SJSA1 (cell line): ENCODE results near the gene CAST. TPM values are rescaled to one million over a fixed set of nuclear protein-coding genes. Genes with fewer than 3 reads are reported as not detected.
"Not testable (repeated sequence)": the region's sequence is repeated elsewhere in the genome, so short reads cannot be mapped to it uniquely, and the experiment has no call there.

Experiments used
- DNase-seq, 2 experiments: peaks; one replicate each; pipeline ENCODE4 v3.0.0-alpha.2; 2015 to 2020; ENCODE audit warnings: low spot score in 2 of 2, low read depth in 1 of 2
- H3K27ac ChIP-seq: fragments of 250-450 bp; sonication (Bioruptor Pico); 2 replicates; pipeline ENCODE4 v1.5.1; 2020; ENCODE audit warnings: mild to moderate bottlenecking, moderate library complexity
- H3K27me3 ChIP-seq: fragments of 250-450 bp; sonication (Bioruptor Pico); replicated peaks from 2 replicates; pipeline ENCODE4 v1.5.1; 2020; ENCODE audit warnings: mild to moderate bottlenecking, moderate library complexity
- H3K36me3 ChIP-seq: fragments of 250-450 bp; sonication (Bioruptor Pico); 2 replicates; pipeline ENCODE4 v1.5.1; 2020; ENCODE audit warnings: mild to moderate bottlenecking
- H3K4me1 ChIP-seq: fragments of 250-450 bp; sonication (Bioruptor Pico); replicated peaks from 2 replicates; pipeline ENCODE4 v1.6.1; 2021; ENCODE audit warnings: mild to moderate bottlenecking
- H3K4me3 ChIP-seq: fragments of 250-450 bp; sonication (Bioruptor Pico); 2 replicates; pipeline ENCODE4 v1.5.1; 2020; ENCODE audit warnings: mild to moderate bottlenecking
- H3K9me3 ChIP-seq: fragments of 250-450 bp; sonication (Bioruptor Pico); replicated peaks from 2 replicates; pipeline ENCODE4 v1.5.1; 2020; ENCODE audit warnings: mild to moderate bottlenecking
- total RNA-seq: library from RNA; depleted of rRNA; stranded (reverse); fragments of >200 nt; shearing (Covaris generic); gene quantifications from 2 replicates; pipeline ENCODE4 v1.2.3, GENCODE V29; 2014

The CAST gene
- total RNA-seq, 1 experiment from 2014 or later: 234 TPM

DNA sequence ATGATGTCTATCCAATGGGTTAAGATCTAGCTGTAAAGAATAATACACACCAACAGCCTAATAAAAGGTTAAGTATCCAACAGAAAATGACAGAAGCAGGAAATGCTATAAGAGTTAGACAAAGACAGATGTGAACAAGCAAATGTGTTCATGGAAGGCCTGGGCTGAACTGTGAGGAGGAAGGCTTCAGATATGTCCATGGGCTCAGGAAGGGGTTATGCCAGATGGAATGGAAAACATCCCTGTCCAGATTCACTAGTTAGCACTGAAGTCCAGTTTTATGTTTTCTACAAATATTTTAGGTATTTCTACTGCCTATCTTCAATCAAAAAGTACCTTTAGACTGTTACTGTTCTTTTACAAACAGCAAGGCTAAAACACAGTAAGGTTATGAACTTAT is 118.5 kb downstream of the CAST start:
- Histone ChIP-seq H3K27ac (peak overlapping the region; percentile 11), H3K27me3 (no peaks in the 10 kb centered on the region), H3K4me3 (no peak overlapping the region), H3K9me3 (no peaks in the 10 kb centered on the region), H3K36me3 (peaks cover 71% of the 10 kb centered on the region), H3K4me1 (peaks cover 12% of the 10 kb centered on the region)
- no peak for DNase-seq

DNA sequence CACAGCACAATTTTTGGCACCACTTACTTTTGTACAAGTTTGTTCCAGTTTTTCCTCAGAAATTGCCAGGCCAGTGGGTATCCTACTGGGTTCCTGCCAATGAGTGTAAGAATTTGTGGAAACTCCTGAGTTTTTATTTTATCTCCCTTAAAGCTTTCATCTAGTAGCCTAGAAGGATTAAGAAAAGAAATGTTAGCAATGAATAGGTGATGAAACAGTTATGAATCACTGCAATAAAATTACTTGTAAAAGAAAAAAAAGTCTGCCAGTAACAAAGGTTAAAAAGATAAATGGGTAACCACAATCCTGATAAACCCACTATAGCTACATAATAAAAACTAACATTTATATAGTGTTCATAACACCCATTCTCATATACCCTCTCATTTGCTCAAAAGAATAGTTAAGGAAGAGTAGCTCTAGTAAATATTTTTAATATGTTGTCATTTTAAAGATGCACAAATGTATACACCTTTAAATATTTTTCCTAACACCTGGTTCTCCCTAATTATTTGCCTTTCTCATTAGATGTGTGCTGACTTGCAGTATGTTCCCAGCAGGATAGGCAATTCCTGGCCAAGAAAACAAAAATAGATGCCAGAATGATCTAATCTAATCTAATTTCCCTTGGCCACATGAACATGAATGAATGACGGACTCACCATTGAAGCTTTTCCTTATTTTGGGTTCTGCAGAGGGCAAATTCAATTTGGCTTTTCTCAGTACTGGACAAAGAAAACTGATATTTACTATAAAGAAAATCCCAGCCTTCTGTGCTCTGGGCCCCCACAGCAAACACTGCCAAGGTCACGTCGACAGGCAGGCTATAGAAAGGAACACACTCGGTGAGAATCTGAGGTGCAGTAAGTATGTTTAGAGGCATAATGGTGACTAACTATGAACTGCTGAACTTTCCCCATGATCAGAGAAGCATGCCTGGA is 119.1 kb downstream of the CAST start:
- Histone ChIP-seq H3K4me3 (no peak overlapping the region), H3K27ac (peak overlapping the region; percentile 11), H3K27me3 (no peaks in the 10 kb centered on the region), H3K36me3 (peaks cover 71% of the 10 kb centered on the region), H3K9me3 (no peaks in the 10 kb centered on the region), H3K4me1 (peaks cover 12% of the 10 kb centered on the region)
- DNase-seq: peak in 1 of 2 experiments; percentile 37

DNA sequence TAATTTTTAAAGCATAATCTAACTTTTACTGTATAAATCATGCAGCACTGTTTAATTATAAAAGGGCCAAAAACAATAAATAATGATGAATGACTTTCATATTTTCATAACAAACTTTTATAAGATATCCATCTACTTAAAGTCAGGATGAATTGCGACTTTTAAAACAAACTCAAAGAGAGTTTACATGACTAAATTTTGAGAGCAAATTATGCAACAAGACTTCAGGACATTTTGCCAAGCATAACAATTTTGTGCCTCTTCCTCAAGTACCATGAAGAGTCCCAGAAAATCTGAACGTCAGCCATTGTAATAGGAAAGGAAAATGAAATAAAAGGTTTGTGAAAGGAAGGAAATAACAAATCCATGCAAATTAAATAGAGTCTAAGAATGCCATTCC is 121.2 kb downstream of the CAST start:
- Histone ChIP-seq H3K27ac (no peak overlapping the region), H3K4me3 (no peak overlapping the region), H3K36me3 (peaks cover 59% of the 10 kb centered on the region), H3K27me3 (no peaks in the 10 kb centered on the region), H3K9me3 (no peaks in the 10 kb centered on the region), H3K4me1 (peaks cover 12% of the 10 kb centered on the region)
- no peak for DNase-seq

DNA sequence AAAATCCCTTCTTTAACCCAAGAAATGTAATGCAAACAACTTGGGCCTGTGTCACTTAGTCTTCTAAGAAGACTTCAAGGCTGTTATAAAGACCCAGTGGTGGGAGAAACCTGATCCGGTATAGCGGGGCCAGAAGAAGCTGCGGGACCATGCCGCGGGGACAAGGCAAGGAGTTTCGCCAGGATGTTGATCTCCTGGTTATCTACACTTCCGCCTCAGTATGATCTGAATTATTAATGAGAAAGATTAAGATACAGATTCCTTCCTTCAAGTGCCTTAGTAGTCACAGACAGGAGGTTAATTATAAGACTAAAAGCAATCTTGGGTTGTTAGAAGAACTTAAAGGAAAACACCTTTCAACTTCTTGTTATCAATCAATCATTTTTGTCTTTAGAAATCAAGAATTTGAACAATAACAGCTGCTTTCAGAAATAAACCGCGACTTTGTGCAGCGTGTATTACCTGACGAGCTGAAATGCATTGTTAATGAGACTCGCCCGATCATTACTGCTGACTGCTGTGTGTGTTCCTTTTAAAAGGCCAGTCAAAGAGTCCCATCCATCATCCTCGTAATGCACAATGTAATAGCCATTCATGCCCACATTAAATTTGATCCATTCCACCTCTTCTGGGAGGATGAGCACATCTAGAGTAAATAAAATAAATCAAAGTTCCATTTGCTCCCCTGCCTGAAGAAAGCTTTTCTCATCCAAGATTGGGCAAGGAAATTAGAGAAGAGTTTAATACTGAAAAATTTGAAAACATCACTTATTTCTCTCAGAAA is 123.3 kb downstream of the CAST start:
- H3K27me3 ChIP-seq: no peaks in the 10 kb centered on the region
- H3K4me1 ChIP-seq: peaks cover 10% of the 10 kb centered on the region
- peaks cover 56% of the 10 kb centered on the region for H3K36me3 ChIP-seq
- DNase-seq: no peak
- no peak overlapping the region for H3K4me3 ChIP-seq
- no peaks in the 10 kb centered on the region for H3K9me3 ChIP-seq
- no peak overlapping the region for H3K27ac ChIP-seq

DNA sequence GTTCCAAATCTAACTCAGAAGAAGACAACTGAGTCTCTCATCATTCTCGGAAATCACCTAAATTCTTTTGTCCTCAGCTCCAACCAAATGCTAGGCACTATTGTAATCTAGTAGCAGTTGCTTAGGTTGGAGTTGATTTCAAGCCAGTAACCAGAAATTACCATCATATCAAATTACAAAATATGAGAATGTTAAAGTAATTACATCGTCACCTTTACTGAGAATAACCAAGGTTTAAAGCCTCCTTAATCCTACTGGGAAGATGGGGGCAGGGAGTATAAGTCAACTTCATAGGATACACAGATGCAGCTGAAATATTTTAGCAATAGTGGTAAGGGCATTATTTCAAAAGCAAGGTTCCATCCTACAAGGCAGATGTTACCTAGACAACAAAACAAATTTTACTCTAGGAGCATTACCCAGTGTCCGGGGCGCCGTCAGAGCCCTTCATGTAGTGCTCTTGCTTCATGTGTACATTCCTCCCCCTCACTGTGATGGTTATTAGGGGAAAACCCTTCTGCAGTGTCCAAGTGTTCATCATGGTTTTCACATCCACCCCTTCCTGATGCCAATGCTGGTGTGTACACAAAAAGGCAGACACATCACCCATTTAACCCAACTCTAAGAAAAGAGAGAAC is 126.1 kb downstream of the CAST start:
- no peak for DNase-seq
- Histone ChIP-seq H3K9me3 (no peaks in the 10 kb centered on the region), H3K27ac (no peak overlapping the region), H3K4me1 (peaks cover 13% of the 10 kb centered on the region), H3K4me3 (no peak overlapping the region), H3K27me3 (no peaks in the 10 kb centered on the region), H3K36me3 (peaks cover 54% of the 10 kb centered on the region)

DNA sequence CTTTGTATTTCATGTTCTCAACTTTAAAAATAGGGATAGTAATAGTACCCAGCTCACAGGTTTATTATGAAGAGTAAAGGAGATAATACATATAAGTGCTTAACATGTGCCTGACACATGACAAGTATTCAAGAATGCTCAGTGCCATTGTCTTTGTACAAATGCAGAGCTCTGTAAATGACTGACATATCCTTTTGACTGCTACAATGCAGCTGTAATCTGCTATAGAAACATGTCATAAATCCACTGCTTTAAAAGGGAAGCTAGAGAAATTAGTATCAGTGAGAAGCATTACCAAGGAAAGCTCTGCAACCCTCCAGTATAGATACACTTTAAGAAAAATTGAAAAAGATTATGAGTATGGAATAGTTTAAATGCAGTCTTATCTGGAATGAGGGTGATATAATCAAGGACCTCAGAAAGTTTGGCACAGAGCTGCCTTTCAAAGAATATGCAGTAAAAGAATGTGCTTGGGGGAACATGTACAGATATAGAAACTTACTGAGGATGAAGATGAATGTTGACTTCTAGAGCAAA is 127.7 kb downstream of the CAST start:
- no peaks in the 10 kb centered on the region for H3K9me3 ChIP-seq
- no peaks in the 10 kb centered on the region for H3K27me3 ChIP-seq
- no peak for DNase-seq
- peaks cover 13% of the 10 kb centered on the region for H3K4me1 ChIP-seq
- H3K36me3 ChIP-seq: peaks cover 60% of the 10 kb centered on the region
- no peak overlapping the region for H3K27ac ChIP-seq
- no peak overlapping the region for H3K4me3 ChIP-seq

DNA sequence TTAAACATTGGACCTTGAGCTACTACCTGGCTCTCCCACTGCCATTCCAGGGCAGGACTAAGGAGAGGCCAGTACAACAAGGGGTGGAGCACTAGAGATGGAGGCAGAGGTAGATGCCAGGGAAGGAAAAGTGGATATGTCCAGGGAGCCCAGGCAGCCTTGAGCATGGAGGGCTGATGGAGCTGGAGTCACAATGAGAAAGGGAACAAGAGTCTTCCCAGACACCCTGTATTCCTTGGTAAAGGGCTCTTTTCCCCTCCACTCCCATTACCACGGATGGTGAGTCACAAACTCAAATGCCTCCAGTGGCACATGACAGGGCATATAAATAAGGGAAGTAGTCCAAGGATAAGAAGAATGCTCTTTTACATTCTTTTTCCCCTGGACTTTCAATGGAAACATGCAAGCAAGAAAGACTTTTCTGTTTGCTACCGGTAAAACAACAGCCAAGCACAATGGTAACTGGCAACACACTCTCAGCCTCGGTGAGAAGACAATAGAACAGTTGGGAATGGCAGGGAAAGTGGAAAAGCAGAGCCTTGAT is 128.9 kb downstream of the CAST start:
- Histone ChIP-seq H3K36me3 (peaks cover 60% of the 10 kb centered on the region), H3K4me1 (peaks cover 13% of the 10 kb centered on the region), H3K27me3 (no peaks in the 10 kb centered on the region), H3K4me3 (no peak overlapping the region), H3K27ac (peak overlapping the region; percentile 70), H3K9me3 (no peaks in the 10 kb centered on the region)
- peak; percentile 57 to 69 for DNase-seq

DNA sequence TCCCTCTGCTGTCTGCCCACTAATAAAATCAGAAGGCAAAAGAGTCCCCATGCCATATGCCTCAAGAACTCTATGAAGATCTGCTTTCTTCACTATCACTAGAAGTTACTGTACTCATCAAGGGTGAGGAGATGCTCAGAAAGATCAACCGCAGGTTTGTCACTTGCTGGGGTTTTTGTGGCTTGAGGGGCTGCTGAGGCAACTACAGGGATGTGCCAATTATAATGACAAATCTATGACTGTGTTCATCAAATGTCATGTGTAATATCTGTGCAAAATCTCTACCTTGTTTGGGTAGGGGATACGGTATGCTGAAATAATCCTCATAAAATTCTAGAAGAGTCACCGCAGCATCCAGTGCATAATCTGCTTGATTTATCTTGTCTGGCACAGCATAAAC is 132.6 kb downstream of the CAST start:
- H3K27ac ChIP-seq: no peak overlapping the region
- no peak overlapping the region for H3K4me3 ChIP-seq

DNA sequence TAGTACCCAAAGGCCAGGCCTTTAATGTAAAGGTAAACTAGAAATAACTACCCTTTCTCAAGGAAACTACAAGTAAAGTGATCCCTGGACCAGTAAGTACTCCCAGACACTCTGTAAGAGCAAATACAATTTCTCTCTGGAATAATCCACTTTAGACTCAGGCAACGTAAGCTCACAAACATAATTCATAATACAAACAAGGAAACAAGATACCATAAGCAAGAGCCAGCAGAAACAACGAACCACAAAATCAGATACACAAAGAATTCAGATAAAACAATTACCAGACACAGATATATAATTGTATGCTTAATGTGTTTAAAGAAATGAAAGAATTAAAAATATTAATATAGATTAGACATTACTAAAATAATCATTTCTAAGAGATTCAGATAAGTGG is 133.4 kb downstream of the CAST start:
- no peaks in the 10 kb centered on the region for H3K9me3 ChIP-seq
- H3K36me3 ChIP-seq: peaks cover 59% of the 10 kb centered on the region
- H3K27me3 ChIP-seq: no peaks in the 10 kb centered on the region
- no peak for DNase-seq
- H3K4me3 ChIP-seq: no peak overlapping the region
- H3K4me1 ChIP-seq: peaks cover 13% of the 10 kb centered on the region
- H3K27ac ChIP-seq: no peak overlapping the region

More for the DNA sequence above, 132.6 kb downstream of the CAST start:
- peaks cover 58% of the 10 kb centered on the region for H3K36me3 ChIP-seq
- no peaks in the 10 kb centered on the region for H3K9me3 ChIP-seq
- no peaks in the 10 kb centered on the region for H3K27me3 ChIP-seq
- no peak for DNase-seq
- peaks cover 13% of the 10 kb centered on the region for H3K4me1 ChIP-seq

DNA sequence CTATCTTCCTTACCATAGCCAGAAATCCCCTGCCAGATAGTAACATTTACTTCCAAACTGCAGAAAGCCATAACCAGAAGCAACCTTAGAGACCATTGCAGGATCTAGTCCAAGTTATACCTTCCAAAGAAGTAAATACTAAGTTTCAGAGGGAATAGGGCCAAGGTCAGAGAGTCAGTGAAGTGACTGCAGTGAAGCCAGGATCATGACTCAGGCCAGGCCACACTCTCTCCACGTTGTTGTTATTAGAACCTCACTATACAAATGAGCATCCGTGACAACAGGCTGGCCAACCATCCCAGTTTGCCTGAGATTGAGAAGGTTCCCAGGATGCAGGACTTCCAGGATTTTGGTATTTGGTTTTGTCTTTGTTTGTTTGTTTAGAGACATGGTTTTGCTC is 134.3 kb downstream of the CAST start:
- DNase-seq: no peak
- no peaks in the 10 kb centered on the region for H3K9me3 ChIP-seq
- peaks cover 5% of the 10 kb centered on the region for H3K4me1 ChIP-seq
- no peak overlapping the region for H3K27ac ChIP-seq
- H3K4me3 ChIP-seq: no peak overlapping the region
- peaks cover 60% of the 10 kb centered on the region for H3K36me3 ChIP-seq
- H3K27me3 ChIP-seq: no peaks in the 10 kb centered on the region

DNA sequence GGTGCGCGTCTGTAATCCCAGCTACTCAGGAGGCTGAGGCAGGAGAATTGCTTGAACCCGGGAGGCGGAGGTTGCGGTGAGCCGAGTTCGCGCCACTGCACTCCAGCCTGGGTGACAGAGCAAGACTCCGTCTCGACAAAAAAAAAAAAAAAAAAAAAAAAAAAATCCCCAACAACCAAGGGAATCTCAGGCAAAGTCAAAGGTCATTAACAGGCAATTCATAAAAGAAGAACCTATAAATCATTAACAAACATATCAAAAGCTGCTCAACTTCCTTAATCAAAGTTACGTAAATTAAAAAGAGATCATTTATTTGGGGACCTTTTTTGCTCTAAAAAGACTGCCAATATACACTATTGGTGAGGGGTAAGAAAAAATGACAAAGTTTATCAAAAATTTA is 139.5 kb downstream of the CAST start:
- not testable (repeated sequence) for H3K27ac ChIP-seq, H3K4me1 ChIP-seq, H3K9me3 ChIP-seq, H3K27me3 ChIP-seq, H3K4me3 ChIP-seq, DNase-seq
- peaks cover 32% of the 10 kb centered on the region for H3K36me3 ChIP-seq

DNA sequence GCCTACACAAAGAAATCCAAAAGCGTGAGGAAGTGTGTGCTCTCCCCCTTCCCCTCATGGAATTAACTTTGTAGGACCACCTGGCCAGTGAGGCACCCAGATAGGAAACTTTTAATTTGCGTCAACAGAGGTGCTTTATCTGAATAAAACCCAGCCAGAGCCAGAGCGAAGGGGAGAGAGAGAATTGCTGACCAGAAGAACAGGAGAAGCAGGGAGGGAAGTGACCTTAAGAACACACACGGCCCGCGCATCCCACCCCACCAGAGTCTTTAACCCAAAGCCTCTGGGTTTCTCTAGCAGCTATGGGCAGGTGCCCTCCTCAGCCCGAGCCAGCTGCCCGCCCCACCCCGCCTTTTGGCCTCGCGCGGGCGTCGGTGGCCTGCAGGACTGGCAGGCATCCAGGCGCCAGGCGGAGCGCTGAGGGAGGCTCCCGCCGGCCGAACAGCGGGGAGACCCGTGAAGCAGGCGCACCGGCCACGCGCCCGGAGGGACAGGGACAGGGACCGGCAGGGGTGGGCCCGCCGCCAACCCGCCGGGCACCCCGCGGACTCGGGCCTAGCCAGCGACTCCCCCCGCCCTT is 145.0 kb downstream of the CAST start:
- H3K27ac ChIP-seq: peak overlapping the region; percentile 95
- peaks cover 16% of the 10 kb centered on the region for H3K36me3 ChIP-seq
- peak; percentile 74 to 76 for DNase-seq
- no peaks in the 10 kb centered on the region for H3K9me3 ChIP-seq
- H3K4me1 ChIP-seq: peaks cover 9% of the 10 kb centered on the region
- H3K27me3 ChIP-seq: no peaks in the 10 kb centered on the region
- peak overlapping the region; percentile 82 for H3K4me3 ChIP-seq

DNA sequence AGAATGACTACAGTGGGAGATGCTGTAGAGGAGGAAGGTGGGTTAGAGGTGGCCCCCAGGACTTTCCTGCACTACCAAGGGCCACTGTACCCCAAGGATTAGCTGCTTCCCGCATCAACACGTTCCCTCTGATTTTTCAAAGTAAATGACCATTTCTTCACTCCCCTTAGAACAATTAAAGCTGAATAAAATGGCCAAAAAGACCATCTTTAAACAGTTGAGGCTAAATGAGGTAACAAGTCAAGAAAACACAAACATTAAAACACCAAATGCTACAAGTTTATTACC is 146.3 kb downstream of the CAST start:
- DNase-seq: no peak
- peak overlapping the region; percentile 82 for H3K4me3 ChIP-seq
- H3K9me3 ChIP-seq: no peaks in the 10 kb centered on the region
- H3K27ac ChIP-seq: peak overlapping the region; percentile 95
- H3K4me1 ChIP-seq: peaks cover 9% of the 10 kb centered on the region
- H3K36me3 ChIP-seq: peaks cover 10% of the 10 kb centered on the region
- H3K27me3 ChIP-seq: no peaks in the 10 kb centered on the region
